HL-60 (cell line): ENCODE data around the gene TTC28.

Experiments
- DNase-seq, 2 experiments: peaks; one replicate each; pipeline ENCODE4 v3.0.0-alpha.2; 2010 to 2020; ENCODE audit warnings: low read depth in 1 of 2, low spot score in 1 of 2
- H3K27ac ChIP-seq: fragments of 250-450 bp; sonication (Bioruptor Pico); replicated peaks from 2 replicates; pipeline ENCODE4 v1.5.1; 2020; ENCODE audit warnings: mild to moderate bottlenecking, moderate library complexity
- H3K27me3 ChIP-seq: fragments of 250-450 bp; sonication (Bioruptor Pico); 2 replicates; pipeline ENCODE4 v1.5.1; 2021; ENCODE audit warnings: mild to moderate bottlenecking, moderate library complexity; ENCODE audit not compliant: insufficient read depth, poor library complexity, severe bottlenecking
- H3K4me3 ChIP-seq: replicated peaks from 2 replicates; pipeline ENCODE4 v1.5.1; 2011; ENCODE audit warnings: mild to moderate bottlenecking, control low read depth, low read length; ENCODE audit not compliant: insufficient read depth
- GABPA ChIP-seq: IDR thresholded peaks from 2 replicates; pipeline ENCODE4 v1.6.1; 2012; ENCODE audit warnings: low read depth
- POLR2AphosphoS5 ChIP-seq: IDR thresholded peaks from 2 replicates; pipeline ENCODE4 v1.6.1; 2012; ENCODE audit warnings: low read depth
- SPI1 ChIP-seq: IDR thresholded peaks from 2 replicates; pipeline ENCODE4 v1.6.1; 2012; ENCODE audit warnings: low read depth, mild to moderate bottlenecking, borderline replicate concordance
- TF ChIP-seq, protein P1 (sequence below): IDR thresholded peaks from one replicate; pipeline ENCODE4 v1.5.1; 2011; ENCODE audit warnings: low read length, control low read depth, inconsistent platforms; ENCODE audit not compliant: insufficient read depth
- TF ChIP-seq, protein P2 (sequence below): IDR thresholded peaks from 2 replicates; pipeline ENCODE4 v1.6.1; 2012; ENCODE audit warnings: low read depth; ENCODE audit not compliant: insufficient replicate concordance

The TTC28 gene

DNA sequence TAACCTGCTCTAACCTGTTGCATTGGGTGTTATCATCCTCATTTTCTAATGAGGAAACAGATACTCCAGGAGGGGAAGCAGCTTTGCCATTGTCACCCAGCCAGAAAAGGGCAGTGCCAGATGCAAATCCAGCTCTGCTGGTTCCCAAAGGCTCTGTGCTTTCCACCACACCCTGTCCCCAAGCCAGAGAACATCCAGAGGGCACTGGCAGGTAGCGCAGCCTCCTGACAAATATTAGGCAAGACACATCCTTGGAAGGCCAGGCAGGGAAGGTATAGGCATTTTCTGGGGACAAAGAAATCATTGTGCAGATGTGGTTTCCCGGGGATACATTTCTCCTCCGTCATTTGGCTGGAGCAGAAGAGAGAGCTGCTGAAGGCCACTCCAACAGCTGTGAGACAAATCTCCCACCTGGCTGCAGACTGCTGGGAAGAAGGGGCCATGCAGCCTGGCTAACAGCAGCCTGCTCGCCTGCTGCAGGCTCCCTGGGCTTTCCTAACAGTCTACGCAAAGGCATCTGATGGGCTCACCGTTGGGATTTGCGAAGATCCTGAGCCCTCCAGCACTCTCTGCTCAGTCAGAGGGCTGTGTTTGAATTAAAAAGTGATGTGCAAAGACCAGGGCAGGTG lies 666.7 kb downstream of the TTC28 start:
- no peak for DNase-seq
- Histone ChIP-seq H3K4me3 (no peak overlapping the region), H3K27me3 (no peaks in the 10 kb centered on the region), H3K27ac (no peak overlapping the region)
- TF ChIP-seq POLR2AphosphoS5, result no peak
- no peak for TF ChIP-seq SPI1
- TF ChIP-seq, protein P1, sequence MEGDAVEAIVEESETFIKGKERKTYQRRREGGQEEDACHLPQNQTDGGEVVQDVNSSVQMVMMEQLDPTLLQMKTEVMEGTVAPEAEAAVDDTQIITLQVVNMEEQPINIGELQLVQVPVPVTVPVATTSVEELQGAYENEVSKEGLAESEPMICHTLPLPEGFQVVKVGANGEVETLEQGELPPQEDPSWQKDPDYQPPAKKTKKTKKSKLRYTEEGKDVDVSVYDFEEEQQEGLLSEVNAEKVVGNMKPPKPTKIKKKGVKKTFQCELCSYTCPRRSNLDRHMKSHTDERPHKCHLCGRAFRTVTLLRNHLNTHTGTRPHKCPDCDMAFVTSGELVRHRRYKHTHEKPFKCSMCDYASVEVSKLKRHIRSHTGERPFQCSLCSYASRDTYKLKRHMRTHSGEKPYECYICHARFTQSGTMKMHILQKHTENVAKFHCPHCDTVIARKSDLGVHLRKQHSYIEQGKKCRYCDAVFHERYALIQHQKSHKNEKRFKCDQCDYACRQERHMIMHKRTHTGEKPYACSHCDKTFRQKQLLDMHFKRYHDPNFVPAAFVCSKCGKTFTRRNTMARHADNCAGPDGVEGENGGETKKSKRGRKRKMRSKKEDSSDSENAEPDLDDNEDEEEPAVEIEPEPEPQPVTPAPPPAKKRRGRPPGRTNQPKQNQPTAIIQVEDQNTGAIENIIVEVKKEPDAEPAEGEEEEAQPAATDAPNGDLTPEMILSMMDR, result no peak
- no peak for TF ChIP-seq GABPA
- TF ChIP-seq, protein P2, sequence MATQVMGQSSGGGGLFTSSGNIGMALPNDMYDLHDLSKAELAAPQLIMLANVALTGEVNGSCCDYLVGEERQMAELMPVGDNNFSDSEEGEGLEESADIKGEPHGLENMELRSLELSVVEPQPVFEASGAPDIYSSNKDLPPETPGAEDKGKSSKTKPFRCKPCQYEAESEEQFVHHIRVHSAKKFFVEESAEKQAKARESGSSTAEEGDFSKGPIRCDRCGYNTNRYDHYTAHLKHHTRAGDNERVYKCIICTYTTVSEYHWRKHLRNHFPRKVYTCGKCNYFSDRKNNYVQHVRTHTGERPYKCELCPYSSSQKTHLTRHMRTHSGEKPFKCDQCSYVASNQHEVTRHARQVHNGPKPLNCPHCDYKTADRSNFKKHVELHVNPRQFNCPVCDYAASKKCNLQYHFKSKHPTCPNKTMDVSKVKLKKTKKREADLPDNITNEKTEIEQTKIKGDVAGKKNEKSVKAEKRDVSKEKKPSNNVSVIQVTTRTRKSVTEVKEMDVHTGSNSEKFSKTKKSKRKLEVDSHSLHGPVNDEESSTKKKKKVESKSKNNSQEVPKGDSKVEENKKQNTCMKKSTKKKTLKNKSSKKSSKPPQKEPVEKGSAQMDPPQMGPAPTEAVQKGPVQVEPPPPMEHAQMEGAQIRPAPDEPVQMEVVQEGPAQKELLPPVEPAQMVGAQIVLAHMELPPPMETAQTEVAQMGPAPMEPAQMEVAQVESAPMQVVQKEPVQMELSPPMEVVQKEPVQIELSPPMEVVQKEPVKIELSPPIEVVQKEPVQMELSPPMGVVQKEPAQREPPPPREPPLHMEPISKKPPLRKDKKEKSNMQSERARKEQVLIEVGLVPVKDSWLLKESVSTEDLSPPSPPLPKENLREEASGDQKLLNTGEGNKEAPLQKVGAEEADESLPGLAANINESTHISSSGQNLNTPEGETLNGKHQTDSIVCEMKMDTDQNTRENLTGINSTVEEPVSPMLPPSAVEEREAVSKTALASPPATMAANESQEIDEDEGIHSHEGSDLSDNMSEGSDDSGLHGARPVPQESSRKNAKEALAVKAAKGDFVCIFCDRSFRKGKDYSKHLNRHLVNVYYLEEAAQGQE, result no peak

- TF ChIP-seq, protein P1, result peak; percentile 93
- TF ChIP-seq POLR2AphosphoS5, result no peak
- TF ChIP-seq, protein P2, result no peak
- no peaks in the 10 kb centered on the region for H3K27me3 ChIP-seq
- DNase-seq, result peak; percentile 37 to 57
- no peak overlapping the region for H3K27ac ChIP-seq
- H3K4me3 ChIP-seq, result no peak overlapping the region
Measured at GRCh38 chr22:28009272-28009827, 670.3 kb downstream of the TTC28 start.

GRCh38 chr22:28008649-28009048 lies 671.0 kb downstream of the TTC28 start:
- H3K27ac ChIP-seq, result no peak overlapping the region
- TF ChIP-seq, protein P1, result no peak
- TF ChIP-seq POLR2AphosphoS5, result no peak
- TF ChIP-seq GABPA, result no peak
- no peak for TF ChIP-seq SPI1
- TF ChIP-seq, protein P2, result no peak
- no peak for DNase-seq

More at GRCh38 chr22:28008649-28009048, 671.0 kb downstream of the TTC28 start:
- Histone ChIP-seq H3K4me3 (no peak overlapping the region), H3K27me3 (no peaks in the 10 kb centered on the region)
